Stimulated activated CD4-positive, alpha-beta T cell treated with anti-CD3 and anti-CD28 coated beads, Interleukin-15, amount 100 ng/mL, for 48 hours (primary cell): Measurements from ENCODE around the gene DHX29.

Source experiments
- DNase-seq, 2 donors: peaks; one replicate each; pipeline ENCODE4 v3.0.0-alpha.2; 2020; ENCODE audit warnings: low read depth in 2 of 2

The DHX29 gene

GRCh38 chr5:55316837-55317236, 9.3 kb upstream of the DHX29 start:
- DNase-seq: no peak

GRCh38 chr5:55316289-55316688, 8.8 kb upstream of the DHX29 start:
- no peak for DNase-seq

- DNase-seq: no peak
Measured at GRCh38 chr5:55313870-55314617, 6.5 kb upstream of the DHX29 start.

GRCh38 chr5:55308254-55308836, 851 bp upstream of the DHX29 start:
- DNase-seq: peak in 1 of 2 donors; percentile 4

GRCh38 chr5:55306641-55307382, 682 bp downstream of the DHX29 start:
- no peak for DNase-seq

GRCh38 chr5:55305345-55305744, 2.1 kb downstream of the DHX29 start:
- DNase-seq: no peak

GRCh38 chr5:55304584-55304983, 2.9 kb downstream of the DHX29 start:
- DNase-seq: no peak

GRCh38 chr5:55303238-55303690, 4.2 kb downstream of the DHX29 start:
- no peak for DNase-seq

GRCh38 chr5:55300890-55301289, 6.6 kb downstream of the DHX29 start:
- no peak for DNase-seq

- no peak for DNase-seq
Measured at GRCh38 chr5:55294935-55295334, 12.6 kb downstream of the DHX29 start.

- DNase-seq: no peak
Measured at GRCh38 chr5:55290991-55291390, 16.5 kb downstream of the DHX29 start.

- no peak for DNase-seq
Measured at GRCh38 chr5:55289808-55290207, 17.7 kb downstream of the DHX29 start.

GRCh38 chr5:55286411-55286933, 21.0 kb downstream of the DHX29 start:
- no peak for DNase-seq

- DNase-seq: no peak
Measured at GRCh38 chr5:55278778-55279177, 28.7 kb downstream of the DHX29 start.

GRCh38 chr5:55276771-55277170, 30.7 kb downstream of the DHX29 start:
- no peak for DNase-seq

GRCh38 chr5:55258339-55258738, 49.2 kb downstream of the DHX29 start:
- DNase-seq: no peak

GRCh38 chr5:55254802-55255201, 52.7 kb downstream of the DHX29 start:
- no peak for DNase-seq

- DNase-seq: no peak
Measured at GRCh38 chr5:55250064-55250463, 57.4 kb downstream of the DHX29 start.

- no peak for DNase-seq
Measured at GRCh38 chr5:55241746-55242145, 65.7 kb downstream of the DHX29 start.

- DNase-seq: no peak
Measured at GRCh38 chr5:55236800-55237199, 70.7 kb downstream of the DHX29 start.

GRCh38 chr5:55234121-55234700, 73.3 kb downstream of the DHX29 start:
- no peak for DNase-seq
